MM.1S (cell line): ENCODE data around the gene CEP72.

ENCODE experiments used
- CTCF ChIP-seq: fragments of 300-600 bp; sonication (generic); IDR thresholded peaks from 2 replicates; pipeline ENCODE4 v1.5.1; 2016; ENCODE audit warnings: antibody characterized with exemption, low read length, mixed read lengths
- EZH2 ChIP-seq: fragments of 300-600 bp; sonication (generic); optimal IDR thresholded peaks from 2 replicates; pipeline ENCODE3; 2017; ENCODE audit warnings: low read depth, mild to moderate bottlenecking, antibody characterized with exemption, low read length, mixed read lengths

- TF ChIP-seq CTCF (no peak), EZH2 (no peak)
Observed at GRCh38 chr5:580436-580835, 31.7 kb upstream of the CEP72 start.
